Right lobe of liver (tissue), 6 donors: Measurements from ENCODE around the gene STOX1. TPM values are rescaled to one million over a fixed set of nuclear protein-coding genes. Genes with fewer than 3 reads are reported as not detected.
A peak's percentile ranks its signal among the peaks of the same experiment; 100 is the strongest.
"Not testable (repeated sequence)": the region's sequence is repeated elsewhere in the genome, so short reads cannot be mapped to it uniquely, and the experiment has no call there.

Experiments
- ATAC-seq, 4 donors: fragments of 200-7000 bp; cut with Tn5 transposase; one replicate each; pipeline ENCODE4 v1.9.1; 2020; ENCODE audit warnings: mild to moderate bottlenecking in 4 of 4, moderate library complexity in 4 of 4
- DNase-seq, 3 donors: peaks; one replicate each; pipeline ENCODE4 v3.0.0-alpha.2; 2020
- H3K27ac ChIP-seq, 3 donors: fragments of 200-600 bp; one replicate each; pipeline ENCODE4 v1.8.0; 2022
- H3K27me3 ChIP-seq, 2 donors: fragments of 200-600 bp; one replicate each; pipeline ENCODE4 v1.8.0; 2022
- H3K36me3 ChIP-seq, 4 donors: fragments of 200-600 bp; sonication (generic) in 1 of 4; one replicate each; pipeline versions ENCODE4 v1.5.1 to v1.8.0; 2017 to 2022; ENCODE audit warnings: control low read depth in 1 of 4
- H3K4me1 ChIP-seq, 4 donors: fragments of 200-600 bp; sonication (generic) in 1 of 4; one replicate each; pipeline versions ENCODE4 v1.5.1 to v1.8.0; 2017 to 2022; ENCODE audit warnings: control low read depth in 1 of 4
- H3K4me3 ChIP-seq, 3 donors: fragments of 200-600 bp; one replicate each; pipeline ENCODE4 v1.8.0; 2022
- H3K9me3 ChIP-seq, 4 donors: fragments of 200-600 bp; sonication (generic) in 1 of 4; one replicate each; pipeline versions ENCODE4 v1.5.1 to v1.8.0; 2017 to 2022; ENCODE audit warnings: control low read depth in 1 of 4
- CTCF ChIP-seq, 4 donors: fragments of 200-600 bp in 3 of 4; fragments of 450-650 bp in 1 of 4; IDR thresholded peaks; one replicate each; pipeline versions ENCODE4 v1.5.1 to v1.8.0; 2016 to 2022; ENCODE audit warnings: antibody characterized with exemption in 4 of 4, mild to moderate bottlenecking in 2 of 4
- POLR2A ChIP-seq: fragments of 450-650 bp; IDR thresholded peaks from one replicate; pipeline ENCODE4 v1.6.1; 2017; ENCODE audit warnings: antibody characterized with exemption, mild to moderate bottlenecking
- WGBS: methylation state at CpG from one replicate; pipeline ENCODE4 v1.1.6; 2018; ENCODE audit warnings: low coverage, low lambda C conversion rate; ENCODE audit not compliant: insufficient coverage; ENCODE audit errors: missing lambda C conversion rate; 5-methylcytosine and 5-hydroxymethylcytosine counted together
- intact Hi-C, 2 donors: fragments of 100-400 bp; cut with DNase I; formaldehyde crosslinking; loops; one replicate each; pipeline versions ENCODE4 v1.11.2 to v1.14.1; 2022
- total RNA-seq, 6 experiments: library from RNA; depleted of rRNA in 2 of 6; stranded (reverse); fragments of >200 nt in 2 of 6; fragmentation: NEBNext Ultra II Directional in 3 of 6; extraction: Animal tissue kit (Norgen Biotek cat#: 25700) in 3 of 6; gene quantifications; one replicate each; pipeline versions ENCODE4 v1.1.0 to v1.2.4, GENCODE V29; 2016 to 2023
- donor health status: DM: no; HTN: yes; CAD: no.
- donor health status: DM: no; HTN: no; CAD: no.
- donor health status: DM: no; HTN: no; CAD: no.
- donor health status: DM: no; HTN: yes; CAD: no.
- donor health status: DM: no; HTN: yes; CAD: no.

The STOX1 gene
- total RNA-seq, 6 experiments from 2014 or later, result 0.12 to 0.81 (median 0.20) TPM; not detected in 1

GRCh38 chr10:68925489-68925888 is 98.2 kb downstream of the STOX1 start:
- Histone ChIP-seq H3K36me3 (peaks cover 0 to 12% (median 0%) of the 10 kb centered on the region in 4 donors), H3K9me3 (no peaks in the 10 kb centered on the region), H3K4me3 (no peak overlapping the region), H3K27me3 (no peaks in the 10 kb centered on the region), H3K27ac (no peak overlapping the region), H3K4me1 (no peaks in the 10 kb centered on the region)
- ATAC-seq, result no peak
- DNase-seq, result no peak
- intact Hi-C loops, result no loop called here
- WGBS, result 100% methylated on average over 2 of the region's 4 CpGs
- no peak for TF ChIP-seq CTCF (IDR thresholded peaks at IDR 0.05)
- no peak for TF ChIP-seq POLR2A

GRCh38 chr10:68929157-68929556 is 101.8 kb downstream of the STOX1 start:
- DNase-seq, H3K36me3 ChIP-seq, H3K9me3 ChIP-seq, H3K4me1 ChIP-seq, H3K27ac ChIP-seq, H3K4me3 ChIP-seq, ATAC-seq, intact Hi-C loops, H3K27me3 ChIP-seq: not testable (repeated sequence)
- WGBS, result 100% methylated on average over 2 of the region's 2 CpGs

DNA sequence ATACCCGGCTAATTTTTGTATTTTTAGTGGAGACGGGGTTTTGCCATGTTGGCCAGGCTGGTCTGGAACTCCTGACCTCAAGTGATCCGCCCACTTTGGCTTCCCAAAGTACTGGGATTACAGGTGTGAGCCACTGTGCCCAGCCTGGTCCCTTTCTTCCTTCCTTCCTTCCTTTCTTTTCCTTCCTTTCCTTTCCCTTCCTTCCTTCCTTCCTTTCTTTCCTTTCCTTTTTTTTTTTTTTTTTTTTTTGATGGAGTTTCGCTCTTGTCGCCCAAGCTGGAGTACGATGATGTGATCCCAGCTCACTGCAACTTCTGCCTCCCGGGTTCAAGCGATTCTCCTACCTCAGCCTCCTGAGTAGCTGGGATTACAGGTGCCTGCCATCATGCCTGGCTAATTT is 102.6 kb downstream of the STOX1 start:
- H3K36me3 ChIP-seq, H3K27me3 ChIP-seq, ATAC-seq, DNase-seq, H3K4me3 ChIP-seq, H3K27ac ChIP-seq, intact Hi-C loops, H3K9me3 ChIP-seq, H3K4me1 ChIP-seq: not testable (repeated sequence)
- WGBS, result 96% methylated on average over 7 of the region's 8 CpGs

DNA sequence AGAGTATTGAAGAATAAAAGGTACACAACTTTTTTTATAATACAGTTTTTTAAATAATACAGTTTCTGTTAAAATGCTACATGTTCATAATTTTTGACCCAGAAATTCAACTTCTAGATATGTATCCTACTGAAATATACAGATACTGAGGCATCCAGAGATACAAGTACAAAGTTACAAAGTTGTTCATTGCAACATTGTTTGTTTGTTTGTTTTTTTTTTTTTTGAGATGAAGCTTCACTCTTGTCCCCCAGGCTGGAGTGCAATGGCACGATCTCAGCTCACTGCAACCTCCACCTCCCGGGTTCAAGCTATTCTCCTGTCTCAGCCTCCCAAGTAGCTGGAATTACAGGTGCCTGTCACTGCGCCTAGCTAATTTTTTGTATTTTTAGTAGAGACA is 105.5 kb downstream of the STOX1 start:
- WGBS, result 71% methylated on average over 3 of the region's 3 CpGs
- H3K4me3 ChIP-seq, H3K9me3 ChIP-seq, H3K27ac ChIP-seq, DNase-seq, H3K27me3 ChIP-seq, H3K4me1 ChIP-seq, intact Hi-C loops: not testable (repeated sequence)
- peaks cover 0 to 15% (median 0%) of the 10 kb centered on the region in 4 donors for H3K36me3 ChIP-seq
- peak in 2 of 4 donors; percentile 29 to 58 for ATAC-seq

GRCh38 chr10:68934994-68935393 is 107.7 kb downstream of the STOX1 start:
- Histone ChIP-seq H3K36me3 (peaks cover 0 to 15% (median under 1%) of the 10 kb centered on the region in 4 donors), H3K27me3 (no peaks in the 10 kb centered on the region), H3K27ac (no peak overlapping the region), H3K4me3 (no peak overlapping the region), H3K9me3 (no peaks in the 10 kb centered on the region), H3K4me1 (peaks cover 0 to 24% (median 2%) of the 10 kb centered on the region in 4 donors)
- TF ChIP-seq CTCF (IDR thresholded peaks at IDR 0.05) (no peak), POLR2A (no peak)
- intact Hi-C loops, result no loop called here
- DNase-seq, result no peak
- ATAC-seq, result no peak

DNA sequence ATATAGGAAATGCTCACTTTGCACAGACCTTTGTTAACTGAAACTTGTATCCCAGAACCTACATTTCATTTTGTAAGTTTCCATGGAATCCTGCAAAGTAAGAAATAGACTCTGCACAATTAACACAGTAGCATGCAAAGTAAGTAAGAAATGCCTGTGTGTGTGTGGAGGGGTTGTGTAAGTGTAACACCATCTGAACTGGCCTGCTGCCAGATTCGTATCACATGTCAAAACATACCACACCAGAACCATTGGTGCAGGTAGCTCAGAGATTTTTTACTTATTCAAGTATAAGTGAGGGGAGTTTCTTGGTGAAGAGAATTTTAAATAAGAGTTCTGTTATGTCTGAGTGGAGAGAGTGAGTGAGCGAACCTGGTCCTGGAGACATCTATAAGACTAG is 110.8 kb downstream of the STOX1 start:
- intact Hi-C loops, result no loop called here
- Histone ChIP-seq H3K4me1 (peaks cover 0 to 16% (median 2%) of the 10 kb centered on the region in 4 donors), H3K4me3 (no peak overlapping the region), H3K27me3 (no peaks in the 10 kb centered on the region), H3K27ac (peak overlapping the region in 1 of 3 donors; percentile 33), H3K9me3 (no peaks in the 10 kb centered on the region), H3K36me3 (peaks cover 0 to 30% (median 3%) of the 10 kb centered on the region in 4 donors)
- ATAC-seq (peak; percentile 69 to 83 (median 74)), DNase-seq (peak in 2 of 3 donors; percentile 33 to 66)
- 50% methylated on average over 2 of the region's 2 CpGs for WGBS
- TF ChIP-seq CTCF (IDR thresholded peaks at IDR 0.05) (no peak), POLR2A (no peak)
